ENCODE data around the gene FILIP1L. TPM values are rescaled to one million over a fixed set of nuclear protein-coding genes. Genes with fewer than 3 reads are reported as not detected.

Gene FILIP1L
- total RNA-seq, 1 experiment from 2014 or later, result 0.17 TPM

DNA sequence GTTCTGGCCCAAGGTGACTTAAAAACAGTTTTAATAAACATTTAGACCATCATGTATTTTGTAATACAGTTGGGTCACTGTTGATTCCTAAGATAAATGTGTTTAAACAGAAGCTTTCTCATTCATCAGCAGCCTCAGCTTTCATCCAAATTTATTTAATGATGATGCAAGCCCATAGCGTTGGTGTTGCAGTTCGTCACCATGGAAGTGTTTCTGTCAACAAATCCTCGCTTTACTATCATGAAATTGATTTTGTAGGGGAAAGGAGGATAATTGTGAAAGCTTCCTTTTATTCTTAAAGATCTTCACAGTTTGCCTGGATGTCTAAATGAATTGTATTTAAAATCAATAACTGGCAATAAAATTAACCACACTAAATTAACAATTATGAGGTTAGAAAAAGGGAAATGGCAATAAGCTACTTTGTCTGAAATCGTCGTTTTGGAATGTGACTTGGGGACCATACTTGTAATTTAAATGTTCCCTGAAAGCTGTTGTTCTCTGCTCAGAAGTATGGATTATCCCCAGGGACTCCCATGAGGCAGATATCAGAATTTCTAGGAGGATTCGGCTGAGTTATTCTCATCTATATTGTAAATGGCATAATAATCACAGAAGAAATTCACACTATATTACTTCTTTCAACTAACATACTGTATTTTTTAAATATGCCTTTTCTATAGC lies 267.7 kb downstream of the FILIP1L start:
- no peaks in the 10 kb centered on the region for H3K4me1 ChIP-seq (ENCODE audit: control insufficient read depth in 1 of 2, insufficient read depth in 2 of 2, low read length in 2 of 2)
- no peak overlapping the region for H3K4me3 ChIP-seq (replicated peaks in 1 of 2; ENCODE audit: low read depth in 1 of 2, low read length in 2 of 2)
- H3K27ac ChIP-seq (ENCODE audit: low read depth, low read length), result no peak overlapping the region
- no TSS peak for BruUV-seq (replicated peaks)
- no peak overlapping the region for H2AFZ ChIP-seq (ENCODE audit: low read depth, low read length, poor library complexity, severe bottlenecking)
- intact Hi-C loops (cut with micrococcal nuclease), result no loop called here
- RAD21 ChIA-PET (ENCODE audit: low non-redundant PET in 1 of 2, low total read pairs in 2 of 2, uncharacterized antibody in 2 of 2, unreplicated experiment in 2 of 2), result no interaction called here
- TF ChIP-seq POLR2A (IDR thresholded peaks at IDR 0.05; ENCODE audit: borderline replicate concordance, extremely low read depth, insufficient read depth, insufficient read length) (no peak), SP1 (IDR thresholded peaks at IDR 0.05; ENCODE audit: low read depth) (no peak), ELF1 (IDR thresholded peaks at IDR 0.05; ENCODE audit: borderline replicate concordance, low read depth) (no peak), EZH2phosphoT487 (IDR thresholded peaks at IDR 0.05; ENCODE audit: borderline replicate concordance) (no peak), ZNF274 (IDR thresholded peaks at IDR 0.05; ENCODE audit: low read depth, low read length) (no peak), FOSL1 (IDR thresholded peaks at IDR 0.05; ENCODE audit: low read depth) (no peak)
- no peaks in the 10 kb centered on the region for H3K36me3 ChIP-seq (ENCODE audit: control insufficient read depth in 1 of 2, insufficient read depth in 2 of 2, low read length in 2 of 2)
- no peak overlapping the region for H3K9ac ChIP-seq (ENCODE audit: low read length)
- 0 out of 2 replicates have a peak, but pooled peaks cover 3% of the 10 kb centered on the region for H4K20me1 ChIP-seq (ENCODE audit: insufficient read depth)
- ATAC-seq, result no peak
- no peaks in the 10 kb centered on the region for H3K9me2 ChIP-seq (ENCODE audit: insufficient read depth)
- CTCF ChIA-PET, result interaction anchor here (2.1 kb wide), 1 partner anchor 408 kb away, joined by 11 read pairs; no protein-coding TSS in a partner anchor
- H3K4me2 ChIP-seq (ENCODE audit: low read length), result no peak overlapping the region
- H3K9me3 ChIP-seq (ENCODE audit: control insufficient read depth in 1 of 2, insufficient read depth in 1 of 2, low read depth in 1 of 2, low read length in 2 of 2), result no peaks in the 10 kb centered on the region
- DNase-seq (ENCODE audit: low read depth, low spot score), result no peak
- POLR2A ChIA-PET, result no interaction called here
- no peaks in the 10 kb centered on the region for H3K27me3 ChIP-seq (ENCODE audit: insufficient read depth, low read length)
- peaks cover 57% of the 10 kb centered on the region for H3K79me2 ChIP-seq (ENCODE audit: insufficient read depth, low read length)

DNA sequence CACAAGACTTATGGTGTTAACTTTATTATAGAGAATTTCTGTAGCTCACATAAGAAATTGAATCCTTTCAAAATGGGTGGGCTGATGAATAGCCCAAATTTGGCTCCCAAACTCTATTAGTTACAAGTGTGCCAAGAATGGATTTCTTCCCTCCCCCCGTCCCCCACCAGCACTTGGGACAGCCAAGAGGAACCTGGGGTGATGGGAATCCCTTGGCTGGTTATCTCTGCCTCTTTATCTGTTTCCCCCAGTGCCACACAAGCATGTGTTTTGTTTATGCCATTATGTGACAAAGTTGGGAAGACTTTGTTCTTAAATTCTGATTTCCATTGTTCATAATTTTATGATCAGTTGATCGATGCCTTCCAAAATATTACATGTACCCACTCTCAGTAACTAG lies 268.3 kb downstream of the FILIP1L start:
- ATAC-seq (no peak), DNase-seq (ENCODE audit: low read depth, low spot score) (no peak)
- H3K9me2 ChIP-seq (ENCODE audit: insufficient read depth), result no peaks in the 10 kb centered on the region
- BruUV-seq (replicated peaks), result no TSS peak
- no peaks in the 10 kb centered on the region for H3K27me3 ChIP-seq (ENCODE audit: insufficient read depth, low read length)
- CTCF ChIA-PET, result interaction anchor here (2.1 kb wide), 1 partner anchor 408 kb away, joined by 11 read pairs; no protein-coding TSS in a partner anchor
- no peak overlapping the region for H3K4me3 ChIP-seq (replicated peaks in 1 of 2; ENCODE audit: low read depth in 1 of 2, low read length in 2 of 2)
- intact Hi-C loops (cut with micrococcal nuclease), result no loop called here
- H3K4me1 ChIP-seq (ENCODE audit: control insufficient read depth in 1 of 2, insufficient read depth in 2 of 2, low read length in 2 of 2), result no peaks in the 10 kb centered on the region
- no peaks in the 10 kb centered on the region for H3K9me3 ChIP-seq (ENCODE audit: control insufficient read depth in 1 of 2, insufficient read depth in 1 of 2, low read depth in 1 of 2, low read length in 2 of 2)
- 0 out of 2 replicates have a peak, but pooled peaks cover 3% of the 10 kb centered on the region for H4K20me1 ChIP-seq (ENCODE audit: insufficient read depth)
- H3K36me3 ChIP-seq (ENCODE audit: control insufficient read depth in 1 of 2, insufficient read depth in 2 of 2, low read length in 2 of 2), result no peaks in the 10 kb centered on the region
- H3K9ac ChIP-seq (ENCODE audit: low read length), result no peak overlapping the region
- no peak overlapping the region for H3K4me2 ChIP-seq (ENCODE audit: low read length)
- RAD21 ChIA-PET (ENCODE audit: low non-redundant PET in 1 of 2, low total read pairs in 2 of 2, uncharacterized antibody in 2 of 2, unreplicated experiment in 2 of 2), result no interaction called here
- H2AFZ ChIP-seq (ENCODE audit: low read depth, low read length, poor library complexity, severe bottlenecking), result no peak overlapping the region
- H3K27ac ChIP-seq (ENCODE audit: low read depth, low read length), result no peak overlapping the region
- H3K79me2 ChIP-seq (ENCODE audit: insufficient read depth, low read length), result peaks cover 55% of the 10 kb centered on the region
- POLR2A ChIA-PET, result no interaction called here
- TF ChIP-seq SIN3A (IDR thresholded peaks at IDR 0.05; ENCODE audit: low read depth), result no peak
- no peak for TF ChIP-seq CEBPB (IDR thresholded peaks at IDR 0.05; ENCODE audit: low read depth)
- TF ChIP-seq SP1 (IDR thresholded peaks at IDR 0.05; ENCODE audit: low read depth), result no peak
- no peak for TF ChIP-seq RAD21 (IDR thresholded peaks at IDR 0.05; ENCODE audit: low read depth)
- no peak for TF ChIP-seq ZFX (IDR thresholded peaks at IDR 0.05)
- TF ChIP-seq, protein P1, sequence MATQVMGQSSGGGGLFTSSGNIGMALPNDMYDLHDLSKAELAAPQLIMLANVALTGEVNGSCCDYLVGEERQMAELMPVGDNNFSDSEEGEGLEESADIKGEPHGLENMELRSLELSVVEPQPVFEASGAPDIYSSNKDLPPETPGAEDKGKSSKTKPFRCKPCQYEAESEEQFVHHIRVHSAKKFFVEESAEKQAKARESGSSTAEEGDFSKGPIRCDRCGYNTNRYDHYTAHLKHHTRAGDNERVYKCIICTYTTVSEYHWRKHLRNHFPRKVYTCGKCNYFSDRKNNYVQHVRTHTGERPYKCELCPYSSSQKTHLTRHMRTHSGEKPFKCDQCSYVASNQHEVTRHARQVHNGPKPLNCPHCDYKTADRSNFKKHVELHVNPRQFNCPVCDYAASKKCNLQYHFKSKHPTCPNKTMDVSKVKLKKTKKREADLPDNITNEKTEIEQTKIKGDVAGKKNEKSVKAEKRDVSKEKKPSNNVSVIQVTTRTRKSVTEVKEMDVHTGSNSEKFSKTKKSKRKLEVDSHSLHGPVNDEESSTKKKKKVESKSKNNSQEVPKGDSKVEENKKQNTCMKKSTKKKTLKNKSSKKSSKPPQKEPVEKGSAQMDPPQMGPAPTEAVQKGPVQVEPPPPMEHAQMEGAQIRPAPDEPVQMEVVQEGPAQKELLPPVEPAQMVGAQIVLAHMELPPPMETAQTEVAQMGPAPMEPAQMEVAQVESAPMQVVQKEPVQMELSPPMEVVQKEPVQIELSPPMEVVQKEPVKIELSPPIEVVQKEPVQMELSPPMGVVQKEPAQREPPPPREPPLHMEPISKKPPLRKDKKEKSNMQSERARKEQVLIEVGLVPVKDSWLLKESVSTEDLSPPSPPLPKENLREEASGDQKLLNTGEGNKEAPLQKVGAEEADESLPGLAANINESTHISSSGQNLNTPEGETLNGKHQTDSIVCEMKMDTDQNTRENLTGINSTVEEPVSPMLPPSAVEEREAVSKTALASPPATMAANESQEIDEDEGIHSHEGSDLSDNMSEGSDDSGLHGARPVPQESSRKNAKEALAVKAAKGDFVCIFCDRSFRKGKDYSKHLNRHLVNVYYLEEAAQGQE (IDR thresholded peaks at IDR 0.05; ENCODE audit: low read depth), result no peak
- TF ChIP-seq TCF7L2 (IDR thresholded peaks at IDR 0.05; ENCODE audit: borderline replicate concordance, extremely low read depth, insufficient read depth, insufficient read length), result no peak
- TF ChIP-seq YY1 (IDR thresholded peaks at IDR 0.05; ENCODE audit: extremely low read depth, insufficient replicate concordance, low read depth, low read length), result no peak
- TF ChIP-seq POLR2A (IDR thresholded peaks at IDR 0.05; ENCODE audit: borderline replicate concordance, extremely low read depth, insufficient read depth, insufficient read length), result no peak
- no peak for TF ChIP-seq FOSL1 (IDR thresholded peaks at IDR 0.05; ENCODE audit: low read depth)
- TF ChIP-seq ZNF274 (IDR thresholded peaks at IDR 0.05; ENCODE audit: low read depth, low read length), result no peak
- TF ChIP-seq SRF (IDR thresholded peaks at IDR 0.05; ENCODE audit: low read depth), result no peak
- no peak for TF ChIP-seq EZH2phosphoT487 (IDR thresholded peaks at IDR 0.05; ENCODE audit: borderline replicate concordance)

Data from HCT116 (cell line).